Calu3 (cell line): ENCODE data around the gene RGL2. TPM values are rescaled to one million over a fixed set of nuclear protein-coding genes. Genes with fewer than 3 reads are reported as not detected.
A peak's percentile ranks its signal among the peaks of the same experiment; 100 is the strongest.

Experiments
- BruUV-seq: library from RNA; stranded (reverse); fragments of 400-500 nt; replicated peaks from 2 replicates; lab custom pipeline; 2021; lab: Mats Ljungman, UMichigan
- CTCF ChIA-PET: fragments of 300-600 bp; sonication (Branson Sonifier 250); formaldehyde crosslinking; loops from one replicate; lab custom pipeline; 2022; ENCODE audit warnings: antibody characterized with exemption; lab: Charles Lee
- DNase-seq: peaks from one replicate; pipeline ENCODE4 v3.0.0; 2022
- H3K27ac Mint-ChIP-seq: one replicate; pipeline ENCODE4 v1.8.0; 2022; ENCODE audit warnings: mixed read lengths; ENCODE audit not compliant: unreplicated experiment
- H3K27me3 Mint-ChIP-seq: one replicate; pipeline ENCODE4 v1.8.0; 2022; ENCODE audit warnings: mixed read lengths; ENCODE audit not compliant: unreplicated experiment
- H3K36me3 Mint-ChIP-seq: one replicate; pipeline ENCODE4 v1.8.0; 2022; ENCODE audit warnings: mild to moderate bottlenecking, moderate library complexity, mixed read lengths; ENCODE audit not compliant: insufficient read depth, unreplicated experiment
- H3K4me1 Mint-ChIP-seq: one replicate; pipeline ENCODE4 v1.8.0; 2022; ENCODE audit warnings: mild to moderate bottlenecking, low read depth, mixed read lengths; ENCODE audit not compliant: unreplicated experiment
- H3K4me3 Mint-ChIP-seq: one replicate; pipeline ENCODE4 v1.8.0; 2022; ENCODE audit warnings: mild to moderate bottlenecking, low read depth, moderate library complexity, mixed read lengths; ENCODE audit not compliant: unreplicated experiment
- H3K9me3 Mint-ChIP-seq: one replicate; pipeline ENCODE4 v1.8.0; 2022; ENCODE audit warnings: low read depth, mixed read lengths; ENCODE audit not compliant: unreplicated experiment
- intact Hi-C: fragments of 100-400 bp; cut with micrococcal nuclease; formaldehyde crosslinking; loops from one replicate; pipeline ENCODE4 v1.10.0; 2022; ENCODE audit not compliant: unreplicated experiment
- total RNA-seq: library from RNA; stranded (reverse); gene quantifications from 2 replicates; pipeline ENCODE4 v1.2.3, GENCODE V29; 2022
- TF ChIP-seq, protein P1 (sequence below): fragments of 200-600 bp; IDR thresholded peaks from one replicate; pipeline ENCODE4 v1.8.0; 2022; ENCODE audit warnings: antibody characterized with exemption; ENCODE audit not compliant: unreplicated experiment

The RGL2 gene
- total RNA-seq, 1 experiment from 2014 or later = 138 TPM

DNA sequence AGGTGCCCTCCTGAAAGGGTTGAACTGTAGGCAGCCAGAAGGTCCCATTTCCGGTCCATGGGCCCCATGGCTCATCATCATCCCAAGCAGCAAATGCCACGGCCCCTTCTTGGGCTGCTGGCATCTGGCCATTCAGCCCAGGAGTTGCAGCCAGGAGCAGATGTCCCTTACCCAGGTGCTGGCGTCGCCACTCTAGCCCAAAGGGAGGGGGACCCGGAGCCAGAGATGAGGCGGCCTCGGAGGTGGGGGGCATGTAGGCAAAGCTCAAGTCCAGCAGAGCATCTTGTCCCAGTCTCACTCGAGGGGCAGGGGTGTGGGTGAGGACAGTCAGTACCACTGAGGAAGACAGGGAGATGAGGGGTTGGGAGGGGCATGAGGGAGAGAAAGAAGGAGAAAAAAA is 6.3 kb upstream of the RGL2 start:
- Mint-ChIP-seq H3K4me3 (no peak overlapping the region), H3K27me3 (no peaks in the 10 kb centered on the region), H3K4me1 (peaks cover 9% of the 10 kb centered on the region), H3K9me3 (no peaks in the 10 kb centered on the region), H3K27ac (no peak overlapping the region), H3K36me3 (peaks cover 79% of the 10 kb centered on the region)
- TF ChIP-seq, protein P1, sequence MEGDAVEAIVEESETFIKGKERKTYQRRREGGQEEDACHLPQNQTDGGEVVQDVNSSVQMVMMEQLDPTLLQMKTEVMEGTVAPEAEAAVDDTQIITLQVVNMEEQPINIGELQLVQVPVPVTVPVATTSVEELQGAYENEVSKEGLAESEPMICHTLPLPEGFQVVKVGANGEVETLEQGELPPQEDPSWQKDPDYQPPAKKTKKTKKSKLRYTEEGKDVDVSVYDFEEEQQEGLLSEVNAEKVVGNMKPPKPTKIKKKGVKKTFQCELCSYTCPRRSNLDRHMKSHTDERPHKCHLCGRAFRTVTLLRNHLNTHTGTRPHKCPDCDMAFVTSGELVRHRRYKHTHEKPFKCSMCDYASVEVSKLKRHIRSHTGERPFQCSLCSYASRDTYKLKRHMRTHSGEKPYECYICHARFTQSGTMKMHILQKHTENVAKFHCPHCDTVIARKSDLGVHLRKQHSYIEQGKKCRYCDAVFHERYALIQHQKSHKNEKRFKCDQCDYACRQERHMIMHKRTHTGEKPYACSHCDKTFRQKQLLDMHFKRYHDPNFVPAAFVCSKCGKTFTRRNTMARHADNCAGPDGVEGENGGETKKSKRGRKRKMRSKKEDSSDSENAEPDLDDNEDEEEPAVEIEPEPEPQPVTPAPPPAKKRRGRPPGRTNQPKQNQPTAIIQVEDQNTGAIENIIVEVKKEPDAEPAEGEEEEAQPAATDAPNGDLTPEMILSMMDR = no peak
- CTCF ChIA-PET = no interaction called here
- intact Hi-C loops = no loop called here
- BruUV-seq = no TSS peak
- no peak for DNase-seq

DNA sequence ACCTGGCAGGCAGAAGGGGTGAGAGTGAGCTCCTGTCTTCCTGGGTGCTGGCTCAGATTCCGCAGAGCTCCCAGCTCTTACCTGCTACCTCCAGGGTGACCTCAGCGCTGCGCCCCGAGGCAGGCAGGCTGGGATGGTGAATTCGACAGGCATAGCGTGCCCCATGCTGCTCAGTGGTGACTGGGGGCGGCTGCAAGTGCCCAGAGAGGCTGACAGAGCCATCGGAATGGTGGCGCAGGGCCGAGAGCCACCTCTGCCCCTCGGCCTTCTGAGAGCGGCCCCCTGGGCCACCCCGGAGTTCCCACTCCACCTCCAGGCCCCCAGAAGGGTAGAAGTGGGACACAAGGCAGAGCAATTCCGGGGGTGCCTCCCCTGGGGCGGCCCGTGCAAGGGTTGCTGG is 5.5 kb upstream of the RGL2 start:
- BruUV-seq = no TSS peak
- Mint-ChIP-seq H3K4me3 (no peak overlapping the region), H3K27ac (no peak overlapping the region), H3K27me3 (no peaks in the 10 kb centered on the region), H3K9me3 (no peaks in the 10 kb centered on the region), H3K4me1 (peaks cover 16% of the 10 kb centered on the region), H3K36me3 (peaks cover 79% of the 10 kb centered on the region)
- TF ChIP-seq, protein P1 = no peak
- CTCF ChIA-PET = no interaction called here
- intact Hi-C loops = no loop called here
- no peak for DNase-seq

DNA sequence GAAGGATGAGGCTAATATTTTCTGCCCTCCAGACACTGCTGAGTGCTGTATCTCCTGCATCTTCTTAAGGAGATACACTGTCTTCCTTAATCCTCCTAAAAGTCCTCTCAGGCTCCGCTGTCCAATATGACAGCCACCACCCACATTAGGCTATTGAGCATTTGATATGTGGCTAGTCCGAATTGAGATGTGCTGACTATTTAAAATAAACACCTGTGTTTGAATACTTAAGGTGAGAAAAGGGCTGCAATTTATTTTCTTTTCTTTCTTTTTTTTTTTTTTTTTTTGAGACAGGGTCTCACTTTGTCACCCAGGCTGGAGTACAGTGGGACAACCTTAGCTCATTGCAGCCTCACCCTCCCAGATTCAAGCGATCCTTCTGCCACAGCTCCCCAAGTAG is 3.1 kb upstream of the RGL2 start:
- H3K4me3 Mint-ChIP-seq = no peak overlapping the region
- H3K4me1 Mint-ChIP-seq = peaks cover 24% of the 10 kb centered on the region
- CTCF ChIA-PET = interaction anchor here (0.7 kb wide), 2 partner anchors 13 to 260 kb away, joined by 4 to 5 read pairs; partner anchors contain the start of gene WDR46
- no peaks in the 10 kb centered on the region for H3K9me3 Mint-ChIP-seq
- intact Hi-C loops = no loop called here
- peaks cover 82% of the 10 kb centered on the region for H3K36me3 Mint-ChIP-seq
- no peaks in the 10 kb centered on the region for H3K27me3 Mint-ChIP-seq
- no TSS peak for BruUV-seq
- DNase-seq = no peak
- TF ChIP-seq, protein P1 = no peak
- no peak overlapping the region for H3K27ac Mint-ChIP-seq

DNA sequence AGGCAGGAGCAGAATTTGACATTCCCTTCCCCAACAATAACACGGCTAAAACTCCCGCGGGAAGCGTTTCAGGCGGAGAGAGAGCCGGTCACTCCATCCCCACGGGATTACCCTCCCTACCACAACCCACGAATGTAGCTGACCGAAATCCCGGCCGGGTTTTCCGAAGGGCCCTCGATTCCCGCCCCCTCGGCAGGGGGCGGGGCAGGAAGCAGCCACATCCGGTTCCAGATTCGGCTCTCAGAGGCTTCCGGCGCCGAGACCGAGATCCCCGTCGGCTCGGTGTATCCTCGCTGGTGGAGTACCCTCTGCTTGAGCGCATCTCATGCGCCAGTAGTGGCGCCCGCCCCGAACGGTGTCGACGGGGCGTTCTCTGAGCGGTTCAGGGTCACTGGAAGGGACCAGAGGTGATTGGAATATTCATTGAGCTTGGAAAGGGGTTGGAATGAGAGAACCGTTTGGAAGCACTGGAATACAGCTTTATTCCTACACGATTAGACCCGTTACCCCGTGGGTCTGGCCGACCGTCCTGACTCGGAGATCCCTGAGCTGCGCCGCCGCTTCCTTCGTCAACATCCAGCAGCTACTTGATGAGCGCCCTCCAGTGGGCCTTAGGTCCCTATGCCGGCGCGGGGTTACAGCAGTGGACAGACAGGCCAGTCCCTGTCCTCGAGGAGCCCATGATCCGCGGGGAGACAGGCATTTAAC is 649 bp upstream of the RGL2 start:
- Mint-ChIP-seq H3K9me3 (no peaks in the 10 kb centered on the region), H3K36me3 (peaks cover 83% of the 10 kb centered on the region), H3K4me3 (peak overlapping the region; percentile 90), H3K27me3 (no peaks in the 10 kb centered on the region), H3K4me1 (peaks cover 25% of the 10 kb centered on the region), H3K27ac (peak overlapping the region; percentile 98)
- intact Hi-C loops = no loop called here
- CTCF ChIA-PET = interaction anchor here (0.8 to 1.6 kb wide), 9 partner anchors 10 to 51 kb away, joined by 3 to 14 read pairs (median 6); partner anchors contain the start of genes B3GALT4, PFDN6, RPS18 and TAPBP
- TF ChIP-seq, protein P1 = peak; percentile 85
- BruUV-seq = TSS peak; percentile 92
- peak; percentile 97 for DNase-seq
